ENCODE measurements around the gene RWDD2A. TPM values are rescaled to one million over a fixed set of nuclear protein-coding genes. Genes with fewer than 3 reads are reported as not detected.

The RWDD2A gene
- total and polyA plus RNA-seq, 2 of the 8 experiments (the other 6 are each of a cell fraction or from before 2014, with no cell fraction given), result 2.1 to 3.6 TPM

DNA sequence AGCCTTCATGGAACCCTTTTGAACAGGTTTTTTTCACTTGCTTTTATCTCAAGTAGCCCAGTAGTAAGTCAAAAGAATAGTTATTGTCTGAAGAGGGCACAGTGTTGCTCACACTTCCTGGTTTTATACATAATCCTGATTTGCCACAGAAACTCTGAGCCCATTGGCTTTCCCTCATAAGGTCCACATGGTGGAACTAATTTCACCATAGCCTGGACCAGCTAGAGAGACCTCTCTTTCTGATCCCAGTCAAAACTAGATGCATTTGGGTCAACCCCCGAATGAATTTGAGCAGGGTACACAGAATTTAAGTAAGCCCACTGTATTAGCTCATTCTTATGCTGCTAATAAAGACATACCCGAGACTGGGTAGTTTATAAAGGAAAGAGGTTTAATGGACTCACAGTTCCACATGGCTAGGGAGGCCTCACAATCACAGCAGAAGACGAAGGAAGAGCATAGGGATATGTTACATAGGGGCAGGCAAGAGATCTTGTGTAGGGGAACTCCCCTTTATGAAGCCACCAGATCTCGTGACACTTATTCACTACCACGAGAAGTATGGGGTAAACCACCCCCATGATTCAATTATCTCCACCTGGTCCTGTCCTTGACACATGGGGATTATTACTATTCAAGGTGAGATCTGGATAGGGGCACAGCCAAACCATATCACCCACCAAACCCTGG lies 6.2 kb downstream of the RWDD2A start (continued):
- TF ChIP-seq, protein P1, sequence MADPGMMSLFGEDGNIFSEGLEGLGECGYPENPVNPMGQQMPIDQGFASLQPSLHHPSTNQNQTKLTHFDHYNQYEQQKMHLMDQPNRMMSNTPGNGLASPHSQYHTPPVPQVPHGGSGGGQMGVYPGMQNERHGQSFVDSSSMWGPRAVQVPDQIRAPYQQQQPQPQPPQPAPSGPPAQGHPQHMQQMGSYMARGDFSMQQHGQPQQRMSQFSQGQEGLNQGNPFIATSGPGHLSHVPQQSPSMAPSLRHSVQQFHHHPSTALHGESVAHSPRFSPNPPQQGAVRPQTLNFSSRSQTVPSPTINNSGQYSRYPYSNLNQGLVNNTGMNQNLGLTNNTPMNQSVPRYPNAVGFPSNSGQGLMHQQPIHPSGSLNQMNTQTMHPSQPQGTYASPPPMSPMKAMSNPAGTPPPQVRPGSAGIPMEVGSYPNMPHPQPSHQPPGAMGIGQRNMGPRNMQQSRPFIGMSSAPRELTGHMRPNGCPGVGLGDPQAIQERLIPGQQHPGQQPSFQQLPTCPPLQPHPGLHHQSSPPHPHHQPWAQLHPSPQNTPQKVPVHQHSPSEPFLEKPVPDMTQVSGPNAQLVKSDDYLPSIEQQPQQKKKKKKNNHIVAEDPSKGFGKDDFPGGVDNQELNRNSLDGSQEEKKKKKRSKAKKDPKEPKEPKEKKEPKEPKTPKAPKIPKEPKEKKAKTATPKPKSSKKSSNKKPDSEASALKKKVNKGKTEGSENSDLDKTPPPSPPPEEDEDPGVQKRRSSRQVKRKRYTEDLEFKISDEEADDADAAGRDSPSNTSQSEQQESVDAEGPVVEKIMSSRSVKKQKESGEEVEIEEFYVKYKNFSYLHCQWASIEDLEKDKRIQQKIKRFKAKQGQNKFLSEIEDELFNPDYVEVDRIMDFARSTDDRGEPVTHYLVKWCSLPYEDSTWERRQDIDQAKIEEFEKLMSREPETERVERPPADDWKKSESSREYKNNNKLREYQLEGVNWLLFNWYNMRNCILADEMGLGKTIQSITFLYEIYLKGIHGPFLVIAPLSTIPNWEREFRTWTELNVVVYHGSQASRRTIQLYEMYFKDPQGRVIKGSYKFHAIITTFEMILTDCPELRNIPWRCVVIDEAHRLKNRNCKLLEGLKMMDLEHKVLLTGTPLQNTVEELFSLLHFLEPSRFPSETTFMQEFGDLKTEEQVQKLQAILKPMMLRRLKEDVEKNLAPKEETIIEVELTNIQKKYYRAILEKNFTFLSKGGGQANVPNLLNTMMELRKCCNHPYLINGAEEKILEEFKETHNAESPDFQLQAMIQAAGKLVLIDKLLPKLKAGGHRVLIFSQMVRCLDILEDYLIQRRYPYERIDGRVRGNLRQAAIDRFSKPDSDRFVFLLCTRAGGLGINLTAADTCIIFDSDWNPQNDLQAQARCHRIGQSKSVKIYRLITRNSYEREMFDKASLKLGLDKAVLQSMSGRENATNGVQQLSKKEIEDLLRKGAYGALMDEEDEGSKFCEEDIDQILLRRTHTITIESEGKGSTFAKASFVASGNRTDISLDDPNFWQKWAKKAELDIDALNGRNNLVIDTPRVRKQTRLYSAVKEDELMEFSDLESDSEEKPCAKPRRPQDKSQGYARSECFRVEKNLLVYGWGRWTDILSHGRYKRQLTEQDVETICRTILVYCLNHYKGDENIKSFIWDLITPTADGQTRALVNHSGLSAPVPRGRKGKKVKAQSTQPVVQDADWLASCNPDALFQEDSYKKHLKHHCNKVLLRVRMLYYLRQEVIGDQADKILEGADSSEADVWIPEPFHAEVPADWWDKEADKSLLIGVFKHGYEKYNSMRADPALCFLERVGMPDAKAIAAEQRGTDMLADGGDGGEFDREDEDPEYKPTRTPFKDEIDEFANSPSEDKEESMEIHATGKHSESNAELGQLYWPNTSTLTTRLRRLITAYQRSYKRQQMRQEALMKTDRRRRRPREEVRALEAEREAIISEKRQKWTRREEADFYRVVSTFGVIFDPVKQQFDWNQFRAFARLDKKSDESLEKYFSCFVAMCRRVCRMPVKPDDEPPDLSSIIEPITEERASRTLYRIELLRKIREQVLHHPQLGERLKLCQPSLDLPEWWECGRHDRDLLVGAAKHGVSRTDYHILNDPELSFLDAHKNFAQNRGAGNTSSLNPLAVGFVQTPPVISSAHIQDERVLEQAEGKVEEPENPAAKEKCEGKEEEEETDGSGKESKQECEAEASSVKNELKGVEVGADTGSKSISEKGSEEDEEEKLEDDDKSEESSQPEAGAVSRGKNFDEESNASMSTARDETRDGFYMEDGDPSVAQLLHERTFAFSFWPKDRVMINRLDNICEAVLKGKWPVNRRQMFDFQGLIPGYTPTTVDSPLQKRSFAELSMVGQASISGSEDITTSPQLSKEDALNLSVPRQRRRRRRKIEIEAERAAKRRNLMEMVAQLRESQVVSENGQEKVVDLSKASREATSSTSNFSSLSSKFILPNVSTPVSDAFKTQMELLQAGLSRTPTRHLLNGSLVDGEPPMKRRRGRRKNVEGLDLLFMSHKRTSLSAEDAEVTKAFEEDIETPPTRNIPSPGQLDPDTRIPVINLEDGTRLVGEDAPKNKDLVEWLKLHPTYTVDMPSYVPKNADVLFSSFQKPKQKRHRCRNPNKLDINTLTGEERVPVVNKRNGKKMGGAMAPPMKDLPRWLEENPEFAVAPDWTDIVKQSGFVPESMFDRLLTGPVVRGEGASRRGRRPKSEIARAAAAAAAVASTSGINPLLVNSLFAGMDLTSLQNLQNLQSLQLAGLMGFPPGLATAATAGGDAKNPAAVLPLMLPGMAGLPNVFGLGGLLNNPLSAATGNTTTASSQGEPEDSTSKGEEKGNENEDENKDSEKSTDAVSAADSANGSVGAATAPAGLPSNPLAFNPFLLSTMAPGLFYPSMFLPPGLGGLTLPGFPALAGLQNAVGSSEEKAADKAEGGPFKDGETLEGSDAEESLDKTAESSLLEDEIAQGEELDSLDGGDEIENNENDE (IDR thresholded peaks at IDR 0.05; ENCODE audit: insufficient replicate concordance, low read length), result no peak
- TF ChIP-seq HDAC2 (IDR thresholded peaks at IDR 0.05; ENCODE audit: borderline replicate concordance in 1 of 2, low read depth in 2 of 2, low read length in 2 of 2) (no peak), SP2 (IDR thresholded peaks at IDR 0.05; ENCODE audit: low read length) (no peak), TAF7 (optimal IDR thresholded peaks at IDR 0.05; ENCODE audit: borderline replicate concordance, low read depth, low read length) (no peak), SIRT6 (IDR thresholded peaks at IDR 0.05; ENCODE audit: low read length) (no peak), TCF12 (IDR thresholded peaks at IDR 0.05; ENCODE audit: low read depth, low read length) (no peak), SP1 (IDR thresholded peaks at IDR 0.05; ENCODE audit: low read depth, low read length) (no peak)
- TF ChIP-seq, protein P2, sequence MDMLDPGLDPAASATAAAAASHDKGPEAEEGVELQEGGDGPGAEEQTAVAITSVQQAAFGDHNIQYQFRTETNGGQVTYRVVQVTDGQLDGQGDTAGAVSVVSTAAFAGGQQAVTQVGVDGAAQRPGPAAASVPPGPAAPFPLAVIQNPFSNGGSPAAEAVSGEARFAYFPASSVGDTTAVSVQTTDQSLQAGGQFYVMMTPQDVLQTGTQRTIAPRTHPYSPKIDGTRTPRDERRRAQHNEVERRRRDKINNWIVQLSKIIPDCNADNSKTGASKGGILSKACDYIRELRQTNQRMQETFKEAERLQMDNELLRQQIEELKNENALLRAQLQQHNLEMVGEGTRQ (IDR thresholded peaks at IDR 0.05; ENCODE audit: low read length), result no peak
- TF ChIP-seq, protein P3, sequence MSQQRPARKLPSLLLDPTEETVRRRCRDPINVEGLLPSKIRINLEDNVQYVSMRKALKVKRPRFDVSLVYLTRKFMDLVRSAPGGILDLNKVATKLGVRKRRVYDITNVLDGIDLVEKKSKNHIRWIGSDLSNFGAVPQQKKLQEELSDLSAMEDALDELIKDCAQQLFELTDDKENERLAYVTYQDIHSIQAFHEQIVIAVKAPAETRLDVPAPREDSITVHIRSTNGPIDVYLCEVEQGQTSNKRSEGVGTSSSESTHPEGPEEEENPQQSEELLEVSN (IDR thresholded peaks at IDR 0.05), result no peak

All from H1 (cell line).